Erythroblast (primary cell): ENCODE results near the gene DHRS3.

Source experiments
- GATA1 ChIP-seq: IDR thresholded peaks from 2 replicates; pipeline ENCODE4 v1.6.1; 2011; ENCODE audit warnings: low read depth, mild to moderate bottlenecking, control low read depth, low read length, moderate library complexity
- POLR2A ChIP-seq: IDR thresholded peaks from 2 replicates; pipeline ENCODE4 v1.6.1; 2011; ENCODE audit warnings: mild to moderate bottlenecking, low read length

GRCh38 chr1:12525311-12526181 lies 92.5 kb downstream of the DHRS3 start:
- TF ChIP-seq POLR2A, result no peak
- no peak for TF ChIP-seq GATA1
